A549 (cell line): ENCODE results near the gene APOL3.

Experiments
- CTCF ChIP-seq: fragments of >200 bp; sonication (Bioruptor Twin); formaldehyde crosslinking; IDR thresholded peaks from 3 replicates; pipeline ENCODE4 v1.5.1; 2016
- KDM1A ChIP-seq: fragments of 200-600 bp; sonication (generic); IDR thresholded peaks from 2 replicates; pipeline ENCODE4 v1.6.1; 2016; ENCODE audit warnings: low read depth, mild to moderate bottlenecking

GRCh38 chr22:36149441-36149840 is 11.1 kb downstream of the APOL3 start:
- no peak for TF ChIP-seq KDM1A
- TF ChIP-seq CTCF: no peak
